Measurements from ENCODE around the gene HRH1. TPM values are rescaled to one million over a fixed set of nuclear protein-coding genes. Genes with fewer than 3 reads are reported as not detected.

The HRH1 gene
- total RNA-seq, 2 donors from 2014 or later: 1.6 to 3.5 TPM

DNA sequence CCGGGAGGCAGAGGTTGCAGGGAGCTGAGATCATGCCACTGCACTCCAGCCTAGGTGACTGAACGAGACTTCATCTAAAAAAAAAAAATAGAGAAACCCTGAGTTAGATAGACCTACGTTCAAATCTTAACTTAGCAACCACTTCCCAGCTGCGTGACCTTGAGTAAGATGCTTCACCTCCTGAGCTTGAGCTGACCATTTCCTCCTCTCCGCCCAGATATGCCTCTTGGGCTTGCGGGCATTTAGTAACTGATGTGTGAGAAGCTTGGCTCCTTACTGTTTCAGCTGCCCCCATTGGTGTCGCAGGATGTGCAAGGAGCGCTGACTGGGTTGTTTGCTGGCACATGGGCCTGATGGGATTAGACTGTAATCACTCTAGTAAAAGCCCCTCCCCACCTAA is 91.0 kb downstream of the HRH1 start:
- DNase-seq (ENCODE audit: low spot score): no peak
- Histone ChIP-seq H3K4me1 (no peaks in the 10 kb centered on the region), H3K27ac (no peak overlapping the region), H3K4me3 (no peak overlapping the region), H3K9me3 (no peaks in the 10 kb centered on the region), H3K27me3 (no peaks in the 10 kb centered on the region), H3K36me3 (no peaks in the 10 kb centered on the region)
- TF ChIP-seq, protein P1, sequence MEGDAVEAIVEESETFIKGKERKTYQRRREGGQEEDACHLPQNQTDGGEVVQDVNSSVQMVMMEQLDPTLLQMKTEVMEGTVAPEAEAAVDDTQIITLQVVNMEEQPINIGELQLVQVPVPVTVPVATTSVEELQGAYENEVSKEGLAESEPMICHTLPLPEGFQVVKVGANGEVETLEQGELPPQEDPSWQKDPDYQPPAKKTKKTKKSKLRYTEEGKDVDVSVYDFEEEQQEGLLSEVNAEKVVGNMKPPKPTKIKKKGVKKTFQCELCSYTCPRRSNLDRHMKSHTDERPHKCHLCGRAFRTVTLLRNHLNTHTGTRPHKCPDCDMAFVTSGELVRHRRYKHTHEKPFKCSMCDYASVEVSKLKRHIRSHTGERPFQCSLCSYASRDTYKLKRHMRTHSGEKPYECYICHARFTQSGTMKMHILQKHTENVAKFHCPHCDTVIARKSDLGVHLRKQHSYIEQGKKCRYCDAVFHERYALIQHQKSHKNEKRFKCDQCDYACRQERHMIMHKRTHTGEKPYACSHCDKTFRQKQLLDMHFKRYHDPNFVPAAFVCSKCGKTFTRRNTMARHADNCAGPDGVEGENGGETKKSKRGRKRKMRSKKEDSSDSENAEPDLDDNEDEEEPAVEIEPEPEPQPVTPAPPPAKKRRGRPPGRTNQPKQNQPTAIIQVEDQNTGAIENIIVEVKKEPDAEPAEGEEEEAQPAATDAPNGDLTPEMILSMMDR (IDR thresholded peaks at IDR 0.05): no peak

- no peaks in the 10 kb centered on the region for H3K9me3 ChIP-seq
- H3K27ac ChIP-seq: no peak overlapping the region
- TF ChIP-seq, protein P1 (IDR thresholded peaks at IDR 0.05): no peak
- no peak for DNase-seq (ENCODE audit: low spot score)
- H3K4me1 ChIP-seq: no peaks in the 10 kb centered on the region
- H3K27me3 ChIP-seq: no peaks in the 10 kb centered on the region
- H3K4me3 ChIP-seq: no peak overlapping the region
- H3K36me3 ChIP-seq: no peaks in the 10 kb centered on the region
Measured at GRCh38 chr3:11245827-11246662, 91.8 kb downstream of the HRH1 start.

DNA sequence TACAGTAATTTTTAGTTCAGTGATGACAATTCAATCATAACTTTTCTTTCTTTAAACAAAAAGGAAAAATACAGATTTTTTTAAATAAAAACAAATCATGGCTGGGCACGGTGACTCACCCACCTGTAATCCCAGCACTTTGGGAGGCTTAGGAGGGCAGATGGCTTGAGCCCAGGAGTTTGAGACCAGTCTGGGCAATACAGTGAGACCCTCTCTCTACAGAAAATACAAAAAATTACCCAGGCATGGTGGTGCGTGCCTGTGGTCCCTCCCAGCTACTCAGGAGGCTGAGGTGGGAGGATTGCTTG is 92.3 kb downstream of the HRH1 start:
- Histone ChIP-seq H3K36me3 (no peaks in the 10 kb centered on the region), H3K27ac (no peak overlapping the region), H3K27me3 (no peaks in the 10 kb centered on the region), H3K4me1 (no peaks in the 10 kb centered on the region), H3K9me3 (no peaks in the 10 kb centered on the region), H3K4me3 (no peak overlapping the region)
- no peak for DNase-seq (ENCODE audit: low spot score)
- TF ChIP-seq, protein P1 (IDR thresholded peaks at IDR 0.05): no peak

- H3K27me3 ChIP-seq: no peaks in the 10 kb centered on the region
- no peaks in the 10 kb centered on the region for H3K9me3 ChIP-seq
- no peak overlapping the region for H3K4me3 ChIP-seq
- TF ChIP-seq, protein P1 (IDR thresholded peaks at IDR 0.05): no peak
- no peak for DNase-seq (ENCODE audit: low spot score)
- H3K36me3 ChIP-seq: no peaks in the 10 kb centered on the region
- H3K4me1 ChIP-seq: no peaks in the 10 kb centered on the region
- H3K27ac ChIP-seq: no peak overlapping the region
Measured at GRCh38 chr3:11247362-11247761, 93.1 kb downstream of the HRH1 start.

GRCh38 chr3:11248596-11248995 is 94.3 kb downstream of the HRH1 start:
- H3K4me1 ChIP-seq: no peaks in the 10 kb centered on the region
- no peak for DNase-seq (ENCODE audit: low spot score)
- H3K9me3 ChIP-seq: no peaks in the 10 kb centered on the region
- H3K4me3 ChIP-seq: no peak overlapping the region
- no peaks in the 10 kb centered on the region for H3K36me3 ChIP-seq
- TF ChIP-seq, protein P1 (IDR thresholded peaks at IDR 0.05): no peak
- no peaks in the 10 kb centered on the region for H3K27me3 ChIP-seq
- no peak overlapping the region for H3K27ac ChIP-seq
